Stimulated activated naive CD8-positive, alpha-beta T cell treated with anti-CD3 and anti-CD28 coated beads, Interleukin-15, amount 100 ng/mL, for 72 hours (primary cell): Measurements from ENCODE around the gene AKAP6.
A peak's percentile ranks its signal among the peaks of the same experiment; 100 is the strongest.

Experiments
- ATAC-seq: fragments of 150-1000 bp; cut with Tn5 transposase; 2 replicates; pipeline ENCODE4 v1.10.0; 2021; ENCODE audit warnings: mild to moderate bottlenecking, moderate library complexity
- DNase-seq, 2 donors: peaks; one replicate each; pipeline ENCODE4 v3.0.0; 2021 to 2022
- H3K27ac Mint-ChIP-seq, 2 donors: one replicate each; pipeline ENCODE4 v1.8.0; 2022; ENCODE audit warnings: mild to moderate bottlenecking in 2 of 2, mixed read lengths in 2 of 2, moderate library complexity in 2 of 2
- H3K27me3 Mint-ChIP-seq: one replicate; pipeline ENCODE4 v1.8.0; 2022; ENCODE audit warnings: mixed read lengths
- H3K4me1 Mint-ChIP-seq: one replicate; pipeline ENCODE4 v1.8.0; 2022; ENCODE audit warnings: mild to moderate bottlenecking, mixed read lengths
- H3K4me3 Mint-ChIP-seq, 2 donors: one replicate each; pipeline ENCODE4 v1.8.0; 2022; ENCODE audit warnings: mild to moderate bottlenecking in 2 of 2, mixed read lengths in 2 of 2, moderate library complexity in 1 of 2
- H3K9me3 Mint-ChIP-seq, 2 donors: one replicate each; pipeline ENCODE4 v1.8.0; 2022; ENCODE audit warnings: mixed read lengths in 2 of 2

AKAP6 gene

DNA sequence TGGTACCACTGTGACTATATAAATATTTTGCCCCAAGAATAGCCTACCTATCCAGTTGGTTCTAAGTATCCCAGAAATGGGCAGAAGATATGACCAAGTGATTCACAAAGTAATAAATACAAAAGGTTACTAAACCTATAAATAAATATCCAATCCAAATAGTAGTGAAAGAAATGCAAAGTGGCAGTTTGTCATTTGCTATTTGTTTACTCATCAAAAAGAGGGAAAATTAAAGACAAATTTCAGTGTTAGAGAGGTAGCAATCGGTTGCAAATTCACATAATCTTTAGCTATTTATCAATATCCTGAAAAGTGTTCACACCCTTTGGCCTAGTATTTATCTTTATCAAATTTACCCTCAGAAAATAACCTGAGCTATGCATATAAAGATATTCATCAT is 473.2 kb downstream of the AKAP6 start:
- Mint-ChIP-seq H3K9me3 (peaks cover 19 to 44% of the 10 kb centered on the region in 2 donors), H3K4me1 (no peaks in the 10 kb centered on the region), H3K4me3 (no peak overlapping the region), H3K27me3 (no peaks in the 10 kb centered on the region), H3K27ac (no peak overlapping the region)
- ATAC-seq (no peak), DNase-seq (no peak)

DNA sequence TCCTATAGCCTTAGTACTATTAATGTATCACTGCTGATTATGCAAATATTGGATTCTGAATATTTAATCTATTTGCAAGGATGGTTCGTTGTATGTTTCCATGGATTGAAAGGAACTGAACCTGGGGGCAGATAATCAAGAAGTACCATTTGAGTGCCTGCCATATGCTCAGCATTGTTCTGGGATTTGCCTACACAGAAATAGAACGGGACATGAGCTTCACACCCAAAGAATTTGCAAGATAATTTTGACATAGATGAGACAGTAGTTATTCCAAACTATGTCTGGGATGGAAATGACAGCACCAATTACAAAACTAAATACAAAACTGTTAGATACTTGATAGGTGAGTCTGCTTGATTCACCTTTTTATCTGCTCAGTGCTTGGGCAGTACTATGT is 476.9 kb downstream of the AKAP6 start:
- Mint-ChIP-seq H3K9me3 (peaks cover 14 to 25% of the 10 kb centered on the region in 2 donors), H3K27me3 (no peaks in the 10 kb centered on the region), H3K27ac (no peak overlapping the region), H3K4me3 (no peak overlapping the region), H3K4me1 (no peaks in the 10 kb centered on the region)
- DNase-seq (no peak), ATAC-seq (no peak)

DNA sequence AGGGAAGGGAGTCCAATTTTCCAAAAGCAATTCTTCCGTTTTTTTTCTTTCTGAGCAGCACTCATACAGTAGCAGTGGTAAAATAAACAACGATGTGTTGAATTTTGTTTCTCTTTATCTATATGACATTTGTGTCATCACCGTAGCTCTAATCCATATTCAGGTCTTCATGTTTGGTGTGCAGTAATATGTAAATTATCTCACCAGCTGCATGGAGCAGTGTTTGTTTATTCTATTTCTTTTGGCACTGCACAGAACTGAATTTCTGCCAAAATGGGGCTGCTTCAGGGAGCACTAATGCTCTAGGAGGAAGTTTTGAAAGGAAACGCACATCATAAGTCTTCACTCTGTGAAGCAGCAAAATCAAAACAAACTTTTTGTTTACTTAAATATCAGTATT is 479.5 kb downstream of the AKAP6 start:
- no peak overlapping the region for H3K4me3 Mint-ChIP-seq
- H3K4me1 Mint-ChIP-seq: no peaks in the 10 kb centered on the region
- DNase-seq (no peak), ATAC-seq (no peak)
- H3K9me3 Mint-ChIP-seq: peaks cover 9 to 19% of the 10 kb centered on the region in 2 donors
- H3K27ac Mint-ChIP-seq: no peak overlapping the region
- no peaks in the 10 kb centered on the region for H3K27me3 Mint-ChIP-seq

DNA sequence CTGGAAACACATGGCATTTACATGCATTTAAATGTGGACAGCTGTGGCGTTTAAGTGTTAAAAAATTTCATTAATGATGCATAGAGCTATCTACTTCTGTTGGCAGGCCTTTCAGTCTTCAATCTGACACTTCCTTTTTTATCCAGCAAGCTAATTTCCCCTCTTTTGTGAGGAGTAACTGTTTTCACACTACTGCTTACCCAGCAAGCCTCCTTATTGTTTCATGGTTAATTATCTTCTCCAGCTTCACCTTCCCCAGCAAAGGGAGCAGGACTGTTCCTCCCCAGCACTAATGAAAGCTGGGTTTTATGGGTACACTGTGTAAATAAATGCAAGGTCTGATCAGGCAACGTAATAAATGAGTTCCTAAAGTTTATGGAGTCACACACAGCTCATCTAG is 480.2 kb downstream of the AKAP6 start:
- ATAC-seq: no peak
- no peaks in the 10 kb centered on the region for H3K27me3 Mint-ChIP-seq
- H3K9me3 Mint-ChIP-seq: peaks cover 3 to 13% of the 10 kb centered on the region in 2 donors
- H3K4me1 Mint-ChIP-seq: no peaks in the 10 kb centered on the region
- H3K27ac Mint-ChIP-seq: no peak overlapping the region
- DNase-seq: no peak
- H3K4me3 Mint-ChIP-seq: no peak overlapping the region

DNA sequence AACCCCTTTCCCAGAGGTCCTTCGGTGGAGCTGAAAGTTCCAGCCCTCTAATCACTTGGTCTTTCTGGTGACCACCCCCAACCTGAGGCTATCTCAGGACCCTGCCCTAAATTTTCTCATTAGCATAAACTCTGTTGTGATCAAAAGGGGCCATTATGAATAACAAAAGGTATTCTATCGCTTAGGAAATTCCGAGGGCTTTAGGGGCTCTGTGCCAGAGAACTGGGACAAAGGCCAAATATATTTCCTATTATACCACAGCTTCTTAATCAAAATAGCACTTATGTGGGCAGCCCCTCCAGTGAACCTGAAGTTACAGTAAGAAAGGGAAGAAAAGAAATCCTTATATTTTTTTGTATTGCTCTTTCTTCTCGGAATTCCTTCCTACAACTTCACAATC is 484.3 kb downstream of the AKAP6 start:
- Mint-ChIP-seq H3K4me3 (no peak overlapping the region), H3K9me3 (no peaks in the 10 kb centered on the region), H3K27ac (no peak overlapping the region), H3K27me3 (no peaks in the 10 kb centered on the region), H3K4me1 (no peaks in the 10 kb centered on the region)
- DNase-seq (no peak), ATAC-seq (no peak)

DNA sequence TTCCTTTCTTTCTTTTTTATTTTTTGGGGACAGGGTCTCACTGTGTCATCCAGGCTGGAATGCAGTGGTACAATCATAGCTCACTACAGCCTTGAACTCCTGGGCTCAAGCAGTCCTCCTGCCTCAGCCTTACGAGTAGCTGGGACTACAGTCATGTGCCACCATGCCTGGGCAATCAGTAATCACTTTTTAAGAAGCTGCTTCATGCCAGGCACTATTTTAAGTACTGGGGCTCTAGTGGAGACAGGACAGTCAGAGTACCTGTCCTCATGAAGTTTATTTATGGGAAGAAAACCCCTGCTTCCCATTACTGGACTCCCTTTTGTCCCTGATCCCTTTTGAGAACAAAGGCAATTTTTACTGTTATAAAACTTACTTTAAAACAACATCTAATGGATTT is 485.6 kb downstream of the AKAP6 start:
- no peaks in the 10 kb centered on the region for H3K9me3 Mint-ChIP-seq
- DNase-seq: no peak
- H3K27ac Mint-ChIP-seq: no peak overlapping the region
- H3K4me1 Mint-ChIP-seq: no peaks in the 10 kb centered on the region
- no peak overlapping the region for H3K4me3 Mint-ChIP-seq
- no peak for ATAC-seq
- H3K27me3 Mint-ChIP-seq: no peaks in the 10 kb centered on the region

DNA sequence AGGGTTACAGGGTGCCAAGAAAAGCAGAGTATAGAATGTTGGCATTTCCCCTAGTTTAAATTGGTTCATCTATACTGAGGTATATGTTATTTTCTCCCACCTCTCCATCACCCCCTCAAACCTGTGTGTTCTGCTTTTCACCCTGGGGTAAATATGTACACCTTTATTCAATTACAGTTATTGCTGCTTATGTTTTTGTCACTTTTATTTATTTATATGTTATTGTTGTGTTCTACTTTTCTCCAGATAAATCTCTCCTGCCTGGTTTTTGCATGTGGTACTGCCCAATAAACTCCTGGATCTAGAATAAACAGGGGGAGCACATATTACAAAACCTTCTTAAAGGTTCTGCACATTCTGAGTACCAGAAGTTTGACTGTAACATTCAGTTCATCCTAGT is 487.5 kb downstream of the AKAP6 start:
- DNase-seq (no peak), ATAC-seq (no peak)
- H3K27me3 Mint-ChIP-seq: no peaks in the 10 kb centered on the region
- no peaks in the 10 kb centered on the region for H3K4me1 Mint-ChIP-seq
- H3K9me3 Mint-ChIP-seq: no peaks in the 10 kb centered on the region
- H3K27ac Mint-ChIP-seq: no peak overlapping the region
- H3K4me3 Mint-ChIP-seq: no peak overlapping the region

DNA sequence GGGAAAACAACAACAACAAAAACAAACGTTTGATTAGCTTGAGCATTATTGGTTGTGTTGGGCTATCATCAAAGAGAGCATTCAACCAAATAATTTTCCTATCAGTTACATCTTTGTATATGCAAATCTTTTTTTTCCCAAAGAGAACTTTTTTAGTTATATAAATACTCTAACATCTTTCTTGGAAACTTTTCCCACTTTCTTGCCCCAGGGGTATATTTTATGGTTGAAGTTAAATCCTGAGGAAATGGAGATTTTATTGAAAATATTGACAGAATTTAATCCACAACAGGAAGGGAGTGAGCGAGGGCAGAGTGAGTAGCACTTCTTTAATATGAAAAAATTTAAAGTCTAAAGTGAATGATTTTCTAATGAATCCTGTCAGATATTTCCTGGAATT is 488.7 kb downstream of the AKAP6 start:
- Mint-ChIP-seq H3K4me3 (no peak overlapping the region), H3K27me3 (no peaks in the 10 kb centered on the region), H3K4me1 (no peaks in the 10 kb centered on the region), H3K27ac (peak overlapping the region in 1 of 2 donors; percentile 71), H3K9me3 (peaks cover 0 to 2% of the 10 kb centered on the region in 2 donors)
- ATAC-seq (no peak), DNase-seq (no peak)

DNA sequence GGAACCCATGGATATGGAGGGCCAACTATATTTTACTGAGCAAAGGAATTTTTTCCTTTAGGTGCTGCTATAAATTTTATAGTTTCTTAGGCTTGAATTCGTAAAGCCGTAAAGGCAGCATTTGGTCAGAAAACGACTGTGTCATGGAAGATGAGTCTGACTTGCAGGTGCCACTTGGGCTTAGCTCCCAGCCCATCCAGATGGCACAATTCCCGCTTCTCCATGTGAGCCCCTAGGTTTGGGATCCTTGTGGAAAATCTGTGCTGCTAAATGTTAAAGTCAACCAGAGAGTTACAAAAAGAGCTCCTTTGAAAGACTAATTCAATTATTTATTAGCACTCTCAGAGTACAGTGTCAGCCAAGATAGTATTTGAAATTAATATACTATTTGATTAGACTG is 489.5 kb downstream of the AKAP6 start:
- Mint-ChIP-seq H3K9me3 (peaks cover 0 to 8% of the 10 kb centered on the region in 2 donors), H3K27me3 (no peaks in the 10 kb centered on the region), H3K4me1 (no peaks in the 10 kb centered on the region), H3K4me3 (no peak overlapping the region), H3K27ac (no peak overlapping the region)
- ATAC-seq (no peak), DNase-seq (no peak)

DNA sequence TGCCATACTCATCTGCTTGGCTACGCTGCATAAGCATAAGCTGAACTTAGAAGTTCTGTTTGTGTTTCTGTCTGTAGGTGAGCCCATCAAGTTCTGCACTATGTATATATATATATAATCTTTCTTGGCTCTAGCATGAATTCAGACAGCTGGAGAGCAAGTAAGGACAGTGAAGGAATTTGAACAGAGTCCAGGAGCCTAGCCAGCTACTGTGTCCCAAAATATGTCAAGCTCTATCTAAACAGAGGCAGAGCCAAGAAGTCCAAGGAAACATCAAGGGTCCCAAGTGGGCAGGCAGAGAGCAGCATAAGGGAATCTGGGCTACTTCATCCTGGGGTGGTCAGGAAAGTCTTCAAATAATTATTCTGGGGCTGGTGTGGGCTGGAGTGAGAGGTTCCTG is 491.1 kb downstream of the AKAP6 start:
- H3K27ac Mint-ChIP-seq: no peak overlapping the region
- ATAC-seq (no peak), DNase-seq (no peak)
- H3K4me1 Mint-ChIP-seq: no peaks in the 10 kb centered on the region
- H3K9me3 Mint-ChIP-seq: peaks cover 0 to 8% of the 10 kb centered on the region in 2 donors
- no peak overlapping the region for H3K4me3 Mint-ChIP-seq
- H3K27me3 Mint-ChIP-seq: no peaks in the 10 kb centered on the region

DNA sequence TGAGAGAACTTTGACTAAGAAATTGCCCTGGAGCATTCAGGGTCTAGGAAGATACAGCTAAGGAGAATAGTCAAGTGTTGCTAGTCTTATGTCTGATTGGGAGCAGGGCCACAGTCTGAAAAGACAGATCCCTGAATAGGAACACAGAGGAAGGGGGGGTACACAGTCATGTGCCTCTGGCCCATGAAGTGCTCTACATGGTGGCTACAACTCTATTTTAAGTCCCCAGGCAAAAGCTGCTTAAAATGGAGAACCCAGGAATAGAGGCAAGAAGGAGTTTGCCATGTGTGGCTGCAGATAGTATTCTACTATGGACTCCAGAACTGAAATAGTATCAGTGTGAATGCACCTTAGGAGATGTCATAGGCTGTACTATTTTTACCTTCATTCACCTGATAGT is 491.6 kb downstream of the AKAP6 start:
- no peak overlapping the region for H3K27ac Mint-ChIP-seq
- ATAC-seq (no peak), DNase-seq (no peak)
- no peaks in the 10 kb centered on the region for H3K4me1 Mint-ChIP-seq
- no peak overlapping the region for H3K4me3 Mint-ChIP-seq
- H3K9me3 Mint-ChIP-seq: peaks cover 0 to 8% of the 10 kb centered on the region in 2 donors
- H3K27me3 Mint-ChIP-seq: no peaks in the 10 kb centered on the region

DNA sequence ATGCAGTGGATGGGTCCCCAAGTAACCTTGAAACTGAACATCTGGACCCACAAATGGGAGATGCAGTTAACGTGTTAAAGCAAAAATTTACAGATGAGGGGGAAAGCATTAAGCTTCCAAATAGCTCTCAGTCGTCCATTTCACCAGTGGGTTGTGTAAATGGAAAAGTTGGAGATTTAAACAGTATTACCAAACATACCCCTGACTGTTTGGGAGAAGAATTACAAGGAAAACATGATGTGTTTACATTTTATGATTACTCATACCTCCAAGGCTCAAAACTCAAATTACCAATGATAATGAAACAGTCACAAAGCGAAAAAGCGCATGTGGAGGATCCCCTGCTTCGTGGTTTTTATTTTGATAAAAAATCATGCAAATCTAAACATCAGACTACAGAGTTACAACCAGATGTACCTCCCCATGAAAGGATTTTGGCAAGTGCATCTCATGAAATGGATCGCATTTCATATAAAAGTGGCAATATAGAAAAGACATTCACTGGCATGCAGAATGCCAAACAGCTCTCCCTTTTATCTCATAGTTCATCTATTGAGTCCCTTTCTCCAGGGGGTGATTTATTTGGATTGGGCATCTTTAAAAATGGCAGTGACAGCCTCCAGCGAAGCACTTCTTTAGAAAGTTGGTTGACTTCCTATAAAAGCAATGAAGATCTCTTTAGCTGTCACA is 493.0 kb downstream of the AKAP6 start:
- ATAC-seq: no peak
- H3K4me1 Mint-ChIP-seq: no peaks in the 10 kb centered on the region
- H3K9me3 Mint-ChIP-seq: peaks cover 0 to 8% of the 10 kb centered on the region in 2 donors
- no peaks in the 10 kb centered on the region for H3K27me3 Mint-ChIP-seq
- DNase-seq: no peak
- H3K4me3 Mint-ChIP-seq: no peak overlapping the region
- H3K27ac Mint-ChIP-seq: no peak overlapping the region

DNA sequence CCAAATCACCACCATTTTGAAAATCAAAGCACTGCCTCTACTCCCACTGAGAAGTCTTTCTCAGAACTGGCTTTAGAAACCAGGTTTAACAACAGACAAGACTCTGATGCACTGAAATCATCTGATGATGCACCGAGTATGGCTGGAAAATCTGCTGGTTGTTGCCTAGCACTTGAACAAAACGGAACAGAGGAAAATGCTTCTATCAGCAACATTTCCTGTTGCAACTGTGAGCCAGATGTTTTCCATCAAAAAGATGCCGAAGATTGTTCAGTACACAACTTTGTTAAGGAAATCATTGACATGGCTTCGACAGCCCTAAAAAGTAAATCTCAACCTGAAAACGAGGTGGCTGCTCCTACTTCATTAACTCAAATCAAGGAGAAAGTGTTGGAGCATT is 494.6 kb downstream of the AKAP6 start:
- Mint-ChIP-seq H3K27me3 (no peaks in the 10 kb centered on the region), H3K4me1 (no peaks in the 10 kb centered on the region), H3K4me3 (no peak overlapping the region), H3K9me3 (peaks cover 0 to 8% of the 10 kb centered on the region in 2 donors), H3K27ac (no peak overlapping the region)
- DNase-seq (no peak), ATAC-seq (no peak)

DNA sequence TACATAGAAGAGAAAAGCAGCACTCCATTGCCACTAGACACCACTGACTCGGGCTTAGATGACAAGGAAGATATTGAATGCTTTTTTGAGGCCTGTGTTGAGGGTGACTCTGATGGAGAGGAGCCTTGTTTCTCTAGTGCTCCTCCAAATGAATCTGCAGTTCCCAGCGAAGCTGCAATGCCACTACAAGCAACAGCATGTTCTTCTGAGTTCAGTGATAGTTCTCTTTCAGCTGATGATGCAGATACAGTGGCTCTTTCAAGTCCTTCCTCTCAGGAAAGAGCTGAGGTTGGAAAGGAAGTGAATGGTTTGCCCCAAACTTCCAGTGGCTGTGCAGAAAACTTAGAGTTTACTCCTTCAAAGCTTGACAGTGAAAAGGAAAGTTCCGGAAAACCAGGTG is 495.1 kb downstream of the AKAP6 start:
- Mint-ChIP-seq H3K4me3 (no peak overlapping the region), H3K27me3 (no peaks in the 10 kb centered on the region), H3K27ac (no peak overlapping the region), H3K4me1 (no peaks in the 10 kb centered on the region), H3K9me3 (peaks cover 0 to 8% of the 10 kb centered on the region in 2 donors)
- DNase-seq: no peak
- no peak for ATAC-seq

DNA sequence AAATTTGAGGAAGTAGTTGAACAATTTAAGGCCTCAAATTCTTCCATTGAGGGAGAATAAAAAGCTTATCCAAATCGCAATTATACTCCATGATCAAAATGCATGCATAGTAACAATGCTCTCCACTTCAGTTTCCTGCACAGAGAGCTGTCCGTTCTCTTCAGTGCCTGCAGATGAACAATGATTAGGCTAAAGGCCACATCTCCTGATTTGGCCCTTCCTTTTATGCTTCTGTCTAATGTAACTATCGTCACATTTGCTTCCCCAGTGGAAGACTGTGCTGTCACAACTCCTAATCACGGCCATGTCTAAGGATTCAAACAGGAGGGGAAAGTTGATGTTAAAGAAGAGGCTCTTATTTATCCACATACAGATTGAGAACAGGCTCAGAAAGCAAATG is 496.0 kb downstream of the AKAP6 start:
- Mint-ChIP-seq H3K9me3 (peaks cover 3 to 8% of the 10 kb centered on the region in 2 donors), H3K4me3 (no peak overlapping the region), H3K4me1 (no peaks in the 10 kb centered on the region), H3K27me3 (no peaks in the 10 kb centered on the region), H3K27ac (no peak overlapping the region)
- ATAC-seq (no peak), DNase-seq (no peak)

DNA sequence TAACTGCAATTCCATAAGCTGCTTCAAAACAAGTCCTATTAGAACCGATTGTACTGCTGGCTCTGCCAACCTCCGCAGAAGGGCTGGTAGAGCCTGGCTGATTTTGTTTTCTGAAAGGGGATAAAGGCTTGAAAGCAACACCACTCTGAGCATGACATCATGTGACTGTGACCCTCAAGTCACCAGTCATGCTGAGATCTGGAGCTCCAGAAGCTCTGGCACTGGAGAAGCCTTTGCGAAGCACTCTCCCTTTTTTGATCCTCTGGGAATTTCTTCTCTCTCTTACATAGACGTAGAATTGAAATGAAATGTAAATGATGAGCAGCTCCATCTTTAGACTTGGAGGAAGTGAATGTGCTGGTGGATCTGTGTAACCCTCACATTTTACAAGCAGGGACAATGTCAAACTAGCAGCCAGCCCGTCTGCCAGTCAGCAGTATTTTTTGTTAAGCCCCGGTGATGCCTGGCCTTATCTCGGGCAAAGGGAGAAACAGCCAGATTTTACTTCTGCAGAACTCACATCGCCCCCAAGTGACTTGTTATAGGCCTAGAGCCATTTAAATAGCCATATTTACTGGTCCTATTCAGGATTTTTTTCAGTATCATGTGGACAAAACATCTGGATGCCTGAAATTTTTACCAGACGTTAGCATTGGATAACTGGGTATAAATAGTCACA is 497.4 kb downstream of the AKAP6 start:
- H3K9me3 Mint-ChIP-seq: peaks cover 3 to 12% of the 10 kb centered on the region in 2 donors
- H3K27ac Mint-ChIP-seq: no peak overlapping the region
- H3K27me3 Mint-ChIP-seq: no peaks in the 10 kb centered on the region
- no peak for DNase-seq
- no peaks in the 10 kb centered on the region for H3K4me1 Mint-ChIP-seq
- ATAC-seq: no peak
- no peak overlapping the region for H3K4me3 Mint-ChIP-seq

DNA sequence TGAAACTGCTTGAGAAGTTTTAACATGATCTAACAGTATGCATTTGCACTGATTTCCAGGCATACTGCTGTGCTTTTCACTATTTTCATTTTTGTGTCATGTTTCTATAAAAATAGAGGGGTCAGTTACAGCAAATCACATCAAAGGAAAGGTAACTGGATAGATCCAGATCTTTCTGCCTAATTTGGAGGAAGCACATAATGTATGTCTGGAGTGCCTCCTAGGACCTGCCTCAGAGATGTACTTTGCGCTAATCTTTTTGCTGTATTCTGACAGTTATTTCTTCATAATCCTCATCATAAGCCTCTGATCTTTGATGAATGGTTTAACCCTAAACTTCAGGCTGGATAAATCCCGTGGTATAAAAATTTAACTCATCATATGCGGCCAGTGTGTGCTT is 498.4 kb downstream of the AKAP6 start:
- Mint-ChIP-seq H3K27me3 (no peaks in the 10 kb centered on the region), H3K27ac (no peak overlapping the region), H3K9me3 (peaks cover 4 to 14% of the 10 kb centered on the region in 2 donors), H3K4me3 (no peak overlapping the region), H3K4me1 (no peaks in the 10 kb centered on the region)
- DNase-seq (no peak), ATAC-seq (no peak)
